Lower lobe of right lung (tissue), 2 donors: Measurements from ENCODE around the gene ANKRD62. TPM values are rescaled to one million over a fixed set of nuclear protein-coding genes. Genes with fewer than 3 reads are reported as not detected.
A peak's percentile ranks its signal among the peaks of the same experiment; 100 is the strongest.

Source experiments
- ATAC-seq, 2 donors: fragments of 200-7000 bp; cut with Tn5 transposase; one replicate each; pipeline ENCODE4 v1.9.1; 2020 to 2022; ENCODE audit warnings: mild to moderate bottlenecking in 2 of 2, moderate library complexity in 2 of 2
- DNase-seq: peaks from one replicate; pipeline ENCODE4 v3.0.0-alpha.2; 2020
- H3K27ac ChIP-seq: fragments of 200-600 bp; one replicate; pipeline ENCODE4 v1.8.0; 2022
- H3K27me3 ChIP-seq: fragments of 200-600 bp; one replicate; pipeline ENCODE4 v1.8.0; 2022; ENCODE audit warnings: low read depth
- H3K36me3 ChIP-seq: fragments of 200-600 bp; one replicate; pipeline ENCODE4 v1.8.0; 2022; ENCODE audit warnings: mild to moderate bottlenecking
- H3K4me1 ChIP-seq: fragments of 200-600 bp; one replicate; pipeline ENCODE4 v1.8.0; 2022
- H3K4me3 ChIP-seq: fragments of 200-600 bp; one replicate; pipeline ENCODE4 v1.8.0; 2022; ENCODE audit warnings: mild to moderate bottlenecking
- H3K9me3 ChIP-seq: fragments of 200-600 bp; one replicate; pipeline ENCODE4 v1.8.0; 2022
- CTCF ChIP-seq: fragments of 200-600 bp; IDR thresholded peaks from one replicate; pipeline ENCODE4 v1.8.0; 2022; ENCODE audit warnings: antibody characterized with exemption, mild to moderate bottlenecking
- intact Hi-C: fragments of 100-400 bp; cut with DNase I; formaldehyde crosslinking; loops from one replicate; pipeline ENCODE4 v1.11.0; 2022
- total RNA-seq: library from RNA; stranded (reverse); fragmentation: NEBNext Ultra II Directional; extraction: Animal tissue kit (Norgen Biotek cat#: 25700); gene quantifications from one replicate; pipeline ENCODE4 v1.2.1, GENCODE V29; 2021
- donor health status: DM: no; HTN: yes; CAD: no; lungs with severe emphysema.

ANKRD62 gene
- total RNA-seq, 1 donor from 2014 or later, result 0.27 TPM

GRCh38 chr18:12087471-12088025 is 6.1 kb upstream of the ANKRD62 start:
- TF ChIP-seq CTCF, result no peak
- no peaks in the 10 kb centered on the region for H3K4me1 ChIP-seq
- intact Hi-C loops, result no loop called here
- no peaks in the 10 kb centered on the region for H3K27me3 ChIP-seq
- DNase-seq, result no peak
- no peaks in the 10 kb centered on the region for H3K36me3 ChIP-seq
- no peak overlapping the region for H3K4me3 ChIP-seq
- ATAC-seq, result peak; percentile 4 to 8
- no peaks in the 10 kb centered on the region for H3K9me3 ChIP-seq
- no peak overlapping the region for H3K27ac ChIP-seq

GRCh38 chr18:12088096-12088495 is 5.5 kb upstream of the ANKRD62 start:
- ATAC-seq, result peak; percentile 3 to 4
- intact Hi-C loops, result no loop called here

GRCh38 chr18:12088731-12089375 is 4.8 kb upstream of the ANKRD62 start:
- Histone ChIP-seq H3K4me1 (no peaks in the 10 kb centered on the region), H3K36me3 (no peaks in the 10 kb centered on the region), H3K27ac (no peak overlapping the region), H3K4me3 (no peak overlapping the region), H3K27me3 (no peaks in the 10 kb centered on the region), H3K9me3 (no peaks in the 10 kb centered on the region)
- no peak for TF ChIP-seq CTCF
- no peak for DNase-seq
- peak in 1 of 2 donors; percentile 9 for ATAC-seq
- intact Hi-C loops, result no loop called here

More at GRCh38 chr18:12088096-12088495, 5.5 kb upstream of the ANKRD62 start:
- H3K4me3 ChIP-seq, result no peak overlapping the region
- H3K27me3 ChIP-seq, result no peaks in the 10 kb centered on the region
- no peaks in the 10 kb centered on the region for H3K4me1 ChIP-seq
- H3K36me3 ChIP-seq, result no peaks in the 10 kb centered on the region
- H3K27ac ChIP-seq, result no peak overlapping the region
- no peaks in the 10 kb centered on the region for H3K9me3 ChIP-seq
- no peak for DNase-seq
- no peak for TF ChIP-seq CTCF

- ATAC-seq, result no peak
- H3K27me3 ChIP-seq, result no peaks in the 10 kb centered on the region
- H3K9me3 ChIP-seq, result no peaks in the 10 kb centered on the region
- no peak for TF ChIP-seq CTCF
- no peak for DNase-seq
- no peak overlapping the region for H3K4me3 ChIP-seq
- H3K27ac ChIP-seq, result no peak overlapping the region
- intact Hi-C loops, result no loop called here
- no peaks in the 10 kb centered on the region for H3K36me3 ChIP-seq
- H3K4me1 ChIP-seq, result no peaks in the 10 kb centered on the region
These were observed 2.0 kb upstream of the ANKRD62 start for GRCh38 chr18:12091538-12092141.

GRCh38 chr18:12092398-12093229 is 1.0 kb upstream of the ANKRD62 start:
- intact Hi-C loops, result no loop called here
- no peak for TF ChIP-seq CTCF
- DNase-seq (no peak), ATAC-seq (peak in 1 of 2 donors; percentile 20)
- Histone ChIP-seq H3K9me3 (no peaks in the 10 kb centered on the region), H3K27ac (no peak overlapping the region), H3K4me3 (no peak overlapping the region), H3K36me3 (no peaks in the 10 kb centered on the region), H3K27me3 (no peaks in the 10 kb centered on the region), H3K4me1 (no peaks in the 10 kb centered on the region)
